C4-2B (cell line): ENCODE measurements around the gene SLC19A2.

Experiments used
- CTCF ChIP-seq: fragments of 450-650 bp; conservative IDR thresholded peaks from 2 replicates; pipeline ENCODE4 v1.5.1; 2017; ENCODE audit warnings: mild to moderate bottlenecking
- ZFX ChIP-seq: fragments of 450-650 bp; IDR thresholded peaks from 2 replicates; pipeline ENCODE4 v1.6.1; 2017

- TF ChIP-seq CTCF: no peak
- TF ChIP-seq ZFX: no peak
Observed at GRCh38 chr1:169497317-169497716, 11.6 kb upstream of the SLC19A2 start.
